ENCODE data around the gene DMPK.

DMPK gene

GRCh38 chr19:45772130-45772840 lies 10.0 kb downstream of the DMPK start:
- TF ChIP-seq ZNF274 (IDR thresholded peaks at IDR 0.05; ENCODE audit: low read depth, low read length): no peak
- no peak overlapping the region for H3K4me3 ChIP-seq (ENCODE audit: low read length)

- TF ChIP-seq ZNF274 (IDR thresholded peaks at IDR 0.05; ENCODE audit: low read depth, low read length): no peak
- H3K4me3 ChIP-seq (ENCODE audit: low read length): no peak overlapping the region; the same call in 1 of the 2 replicates
These were observed 10.9 kb downstream of the DMPK start for GRCh38 chr19:45771311-45771933.

- no peak for TF ChIP-seq ZNF274 (IDR thresholded peaks at IDR 0.05; ENCODE audit: low read depth, low read length)
- H3K4me3 ChIP-seq (ENCODE audit: low read length): peak overlapping the region; percentile 62; the same call in 1 of the 2 replicates
These were observed 11.8 kb downstream of the DMPK start for GRCh38 chr19:45770192-45771101.

GRCh38 chr19:45769821-45770191 lies 12.5 kb downstream of the DMPK start:
- H3K4me3 ChIP-seq (ENCODE audit: low read length): peak overlapping the region; percentile 59; the same call in 1 of the 2 replicates
- no peak for TF ChIP-seq ZNF274 (IDR thresholded peaks at IDR 0.05; ENCODE audit: low read depth, low read length)

GRCh38 chr19:45768984-45769782 lies 13.1 kb downstream of the DMPK start, which contains the start of gene SIX5:
SIX5 (minus strand) TSS chr19:45769252; CDS start chr19:45768844, 408 bp downstream.
- TF ChIP-seq ZNF274 (IDR thresholded peaks at IDR 0.05; ENCODE audit: low read depth, low read length): no peak
- peak within 1 kb of the TSS; percentile 78 for H3K4me3 ChIP-seq (ENCODE audit: low read length)

GRCh38 chr19:45768655-45768983 lies 13.7 kb downstream of the DMPK start:
- TF ChIP-seq ZNF274 (IDR thresholded peaks at IDR 0.05; ENCODE audit: low read depth, low read length): no peak
- peak overlapping the region; percentile 78 for H3K4me3 ChIP-seq (ENCODE audit: low read length)

GRCh38 chr19:45767881-45768654 lies 14.2 kb downstream of the DMPK start:
- TF ChIP-seq ZNF274 (IDR thresholded peaks at IDR 0.05; ENCODE audit: low read depth, low read length): no peak

GRCh38 chr19:45767410-45767880 lies 14.8 kb downstream of the DMPK start:
- H3K4me3 ChIP-seq (ENCODE audit: low read length): peak overlapping the region; percentile 78
- TF ChIP-seq ZNF274 (IDR thresholded peaks at IDR 0.05; ENCODE audit: low read depth, low read length): no peak

More at GRCh38 chr19:45767881-45768654, 14.2 kb downstream of the DMPK start:
- peak overlapping the region; percentile 78 for H3K4me3 ChIP-seq (ENCODE audit: low read length)

GRCh38 chr19:45766869-45767346 lies 15.4 kb downstream of the DMPK start:
- TF ChIP-seq ZNF274 (IDR thresholded peaks at IDR 0.05; ENCODE audit: low read depth, low read length): no peak
- no peak overlapping the region for H3K4me3 ChIP-seq (ENCODE audit: low read length)

GRCh38 chr19:45766296-45766868 lies 15.9 kb downstream of the DMPK start:
- H3K4me3 ChIP-seq (ENCODE audit: low read length): no peak overlapping the region
- no peak for TF ChIP-seq ZNF274 (IDR thresholded peaks at IDR 0.05; ENCODE audit: low read depth, low read length)

GRCh38 chr19:45765702-45766295 lies 16.5 kb downstream of the DMPK start:
- no peak overlapping the region for H3K4me3 ChIP-seq (ENCODE audit: low read length)
- TF ChIP-seq ZNF274 (IDR thresholded peaks at IDR 0.05; ENCODE audit: low read depth, low read length): no peak
